Loucy (cell line): Measurements from ENCODE around the gene C22orf15.
A peak's percentile ranks its signal among the peaks of the same experiment; 100 is the strongest.

ENCODE experiments used
- H2AFZ ChIP-seq: fragments of 200-600 bp; sonication (generic); 2 replicates; pipeline ENCODE4 v1.6.0; 2016; ENCODE audit warnings: antibody characterized with exemption, mild to moderate bottlenecking, low read length, moderate library complexity
- H3F3A ChIP-seq: fragments of 200-600 bp; 2 replicates; pipeline ENCODE4 v1.6.0; 2016; ENCODE audit warnings: antibody characterized with exemption, low read depth, mild to moderate bottlenecking
- H3K27me3 ChIP-seq: fragments of 200-600 bp; sonication (generic); 2 replicates; pipeline ENCODE4 v1.6.1; 2014; ENCODE audit warnings: low read length, mild to moderate bottlenecking; ENCODE audit not compliant: insufficient read depth, poor library complexity, severe bottlenecking
- H3K36me3 ChIP-seq: fragments of 200-600 bp; sonication (generic); 2 replicates; pipeline ENCODE4 v1.6.1; 2016; ENCODE audit warnings: low read length; ENCODE audit not compliant: insufficient read depth
- H3K4me1 ChIP-seq: fragments of 200-600 bp; sonication (generic); 2 replicates; pipeline ENCODE4 v1.5.1; 2014; ENCODE audit warnings: low read length, mild to moderate bottlenecking; ENCODE audit not compliant: insufficient read depth, poor library complexity, severe bottlenecking
- H3K4me2 ChIP-seq: fragments of 200-600 bp; sonication (generic); 2 replicates; pipeline ENCODE4 v1.6.0; 2014; ENCODE audit warnings: antibody characterized with exemption, low read length, low read depth, mild to moderate bottlenecking; ENCODE audit not compliant: poor library complexity, severe bottlenecking
- H3K4me3 ChIP-seq: fragments of 200-600 bp; sonication (generic); 2 replicates; pipeline ENCODE4 v1.5.1; 2014; ENCODE audit warnings: low read length, mild to moderate bottlenecking, mixed read lengths; ENCODE audit not compliant: poor library complexity, severe bottlenecking
- H3K79me2 ChIP-seq: fragments of 200-600 bp; sonication (generic); 2 replicates; pipeline ENCODE4 v1.6.1; 2014; ENCODE audit warnings: low read length; ENCODE audit not compliant: insufficient read depth
- H3K9ac ChIP-seq: fragments of 200-600 bp; sonication (generic); 2 replicates; pipeline ENCODE4 v1.6.0; 2014; ENCODE audit warnings: mild to moderate bottlenecking, low read depth, low read length, moderate library complexity; ENCODE audit not compliant: poor library complexity, severe bottlenecking
- H3K9me2 ChIP-seq: fragments of 200-600 bp; sonication (generic); replicated peaks from 2 replicates; pipeline ENCODE4 v1.6.1; 2016; ENCODE audit warnings: low read depth, low read length, mixed read lengths
- H3K9me3 ChIP-seq: fragments of 200-600 bp; sonication (generic); 2 replicates; pipeline ENCODE4 v1.6.1; 2014; ENCODE audit warnings: mild to moderate bottlenecking, antibody characterized with exemption, low read length, low read depth; ENCODE audit not compliant: insufficient read depth
- H4K20me1 ChIP-seq: fragments of 200-600 bp; sonication (generic); 2 replicates; pipeline ENCODE4 v1.6.0; 2014; ENCODE audit warnings: antibody characterized with exemption, low read length, mild to moderate bottlenecking; ENCODE audit not compliant: insufficient read depth, poor library complexity, severe bottlenecking
- CTCF ChIP-seq: fragments of 200-600 bp; sonication (generic); conservative IDR thresholded peaks from 2 replicates; pipeline ENCODE4 v1.5.1; 2014; ENCODE audit warnings: mild to moderate bottlenecking, antibody characterized with exemption, low read length
- EZH2phosphoT487 ChIP-seq: fragments of 200-600 bp; IDR thresholded peaks from 2 replicates; pipeline ENCODE4 v1.6.1; 2018; ENCODE audit warnings: antibody characterized with exemption, mild to moderate bottlenecking, moderate library complexity, borderline replicate concordance

C22orf15 gene

DNA sequence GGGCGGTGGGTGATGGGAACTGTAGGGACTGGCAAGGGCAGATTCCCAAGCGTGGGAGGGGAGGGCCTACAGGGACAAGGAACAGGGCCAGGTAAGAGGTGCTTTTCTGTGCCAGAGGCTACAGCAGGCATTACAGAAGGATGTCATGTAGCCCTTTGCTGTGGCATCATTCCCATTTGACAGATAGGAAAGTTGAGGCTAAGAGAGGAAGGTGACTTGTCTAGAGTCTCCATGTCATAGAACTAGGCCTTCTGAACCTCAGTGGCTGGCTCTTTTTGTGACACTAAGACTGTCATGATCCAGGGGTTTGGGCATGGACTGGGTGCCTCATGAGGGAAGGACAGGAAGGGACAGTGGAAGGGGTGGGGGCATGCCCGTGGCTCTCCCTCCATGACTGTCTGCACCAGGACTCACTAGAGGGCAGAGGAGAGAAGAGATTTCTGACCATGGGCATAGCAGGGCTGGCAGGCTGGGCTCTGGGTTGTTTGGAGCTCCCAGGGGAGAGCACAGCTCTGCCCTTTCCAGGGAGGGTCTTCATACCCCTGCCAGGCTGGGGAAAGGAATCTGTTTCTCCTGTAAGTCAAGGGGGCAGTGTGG is 13.1 kb downstream of the C22orf15 start:
- peaks cover 5% of the 10 kb centered on the region for H3K4me1 ChIP-seq
- H3K79me2 ChIP-seq = no peaks in the 10 kb centered on the region
- no peaks in the 10 kb centered on the region for H3F3A ChIP-seq
- H3K4me2 ChIP-seq = no peak overlapping the region
- no peak overlapping the region for H2AFZ ChIP-seq
- H3K4me3 ChIP-seq = no peak overlapping the region
- no peak overlapping the region for H3K9ac ChIP-seq
- no peaks in the 10 kb centered on the region for H3K9me3 ChIP-seq
- H3K36me3 ChIP-seq = no peaks in the 10 kb centered on the region
- no peaks in the 10 kb centered on the region for H3K27me3 ChIP-seq
- H4K20me1 ChIP-seq = no peaks in the 10 kb centered on the region
- no peaks in the 10 kb centered on the region for H3K9me2 ChIP-seq
- TF ChIP-seq EZH2phosphoT487 (no peak), CTCF (0 out of 2 replicates have a peak, but pooled peaks have one; percentile 9)

DNA sequence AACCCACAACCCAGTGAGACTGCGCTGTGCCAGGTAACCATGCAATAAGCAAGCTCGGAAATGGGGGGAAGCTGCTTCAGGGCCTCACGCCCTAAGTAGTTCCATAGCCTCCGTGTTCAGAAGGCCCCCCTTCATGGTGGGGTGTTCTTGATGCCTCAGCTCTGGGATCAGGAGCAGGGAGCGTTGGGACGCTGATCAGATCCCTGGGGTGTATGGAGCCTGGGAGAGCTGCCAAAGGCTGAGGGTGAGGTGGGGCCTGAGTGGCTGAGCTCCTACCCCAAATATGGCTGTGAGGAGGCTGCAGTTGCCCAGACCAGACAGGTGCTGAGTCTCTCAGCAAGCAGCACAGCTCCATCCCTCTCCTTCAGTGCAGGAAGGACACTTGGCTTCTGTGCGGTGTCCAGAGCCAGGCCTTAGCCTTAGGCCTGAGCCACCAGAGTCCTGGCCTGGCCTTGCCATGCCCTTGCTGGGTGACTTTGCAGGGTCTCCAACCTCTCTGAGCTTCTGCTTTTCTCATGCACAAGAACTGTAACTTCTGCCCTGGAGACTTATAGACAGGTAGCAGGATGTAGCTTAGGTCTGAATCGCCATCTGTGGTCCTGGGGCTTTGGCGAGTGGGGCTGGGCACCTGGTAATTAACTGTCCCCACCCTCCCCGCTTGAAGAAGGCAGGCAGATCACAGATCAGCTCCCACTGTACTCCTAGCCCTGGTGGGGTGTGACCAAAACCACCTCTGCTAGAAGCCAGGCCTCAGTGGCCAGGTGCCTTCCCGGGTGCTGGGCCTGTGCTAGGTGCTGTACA is 15.2 kb downstream of the C22orf15 start:
- Histone ChIP-seq H3K4me2 (no peak overlapping the region), H3K79me2 (no peaks in the 10 kb centered on the region), H2AFZ (no peak overlapping the region), H3K9me2 (no peaks in the 10 kb centered on the region), H3F3A (no peaks in the 10 kb centered on the region), H3K27me3 (no peaks in the 10 kb centered on the region), H3K9ac (no peak overlapping the region), H3K4me3 (no peak overlapping the region), H3K4me1 (peaks cover 5% of the 10 kb centered on the region), H4K20me1 (no peaks in the 10 kb centered on the region), H3K36me3 (no peaks in the 10 kb centered on the region), H3K9me3 (no peaks in the 10 kb centered on the region)
- TF ChIP-seq CTCF = no peak
- TF ChIP-seq EZH2phosphoT487 = no peak

DNA sequence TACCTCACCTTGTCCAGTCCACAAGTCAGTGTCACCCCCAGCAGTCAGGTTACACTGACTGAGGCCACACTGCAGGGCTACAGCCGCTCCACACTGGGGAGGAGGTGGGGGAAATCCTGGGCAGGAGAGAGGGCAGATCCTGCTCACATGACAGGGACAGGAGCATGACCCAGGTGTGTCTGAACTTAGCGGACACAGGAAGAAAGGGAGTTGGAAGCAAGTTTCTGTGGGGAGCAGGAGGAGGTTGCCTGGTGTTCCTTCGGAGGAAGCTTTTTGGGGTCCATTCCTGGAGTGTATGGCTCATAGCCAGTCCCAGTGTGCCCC is 15.7 kb downstream of the C22orf15 start:
- H3K4me3 ChIP-seq = no peak overlapping the region
- no peaks in the 10 kb centered on the region for H3K9me2 ChIP-seq
- H3K79me2 ChIP-seq = no peaks in the 10 kb centered on the region
- H3K36me3 ChIP-seq = no peaks in the 10 kb centered on the region
- no peaks in the 10 kb centered on the region for H3K9me3 ChIP-seq
- H3K4me2 ChIP-seq = no peak overlapping the region
- no peaks in the 10 kb centered on the region for H4K20me1 ChIP-seq
- no peak overlapping the region for H2AFZ ChIP-seq
- TF ChIP-seq EZH2phosphoT487 = no peak
- TF ChIP-seq CTCF = no peak
- peaks cover 5% of the 10 kb centered on the region for H3K4me1 ChIP-seq
- no peaks in the 10 kb centered on the region for H3F3A ChIP-seq
- H3K27me3 ChIP-seq = no peaks in the 10 kb centered on the region
- no peak overlapping the region for H3K9ac ChIP-seq
